Gastrocnemius medialis (tissue), 4 donors: Measurements from ENCODE around the gene HTRA3. TPM values are rescaled to one million over a fixed set of nuclear protein-coding genes. Genes with fewer than 3 reads are reported as not detected.

Experiments
- ATAC-seq, 2 donors: fragments of 150-250 bp; one replicate each; pipeline ENCODE4 v1.9.1; 2016
- DNase-seq, 2 donors: peaks; one replicate each; pipeline ENCODE4 v3.0.0-alpha.2; 2019
- H3K27ac ChIP-seq, 4 donors: fragments of 200-600 bp; sonication (generic); 1 replicate in 1 of 4; 2 replicates in 3 of 4; pipeline ENCODE4 v1.5.1; 2016 to 2018; ENCODE audit warnings: mild to moderate bottlenecking in 2 of 4, moderate library complexity in 1 of 4
- H3K27me3 ChIP-seq, 3 donors: fragments of 200-600 bp; sonication (generic) in 2 of 3; 1 replicate in 1 of 3; 2 replicates in 2 of 3; pipeline versions ENCODE4 v1.5.1 to v1.6.0; 2016 to 2019; ENCODE audit warnings: mild to moderate bottlenecking in 1 of 3, moderate library complexity in 1 of 3
- H3K36me3 ChIP-seq, 2 donors: fragments of 200-600 bp; sonication (generic) in 1 of 2; one replicate each; pipeline ENCODE4 v1.5.1; 2017 to 2018
- H3K4me1 ChIP-seq, 2 donors: fragments of 200-600 bp; sonication (generic) in 1 of 2; one replicate each; pipeline ENCODE4 v1.5.1; 2016 to 2017; ENCODE audit warnings: mild to moderate bottlenecking in 2 of 2
- H3K4me3 ChIP-seq, 4 donors: fragments of 200-600 bp; sonication (generic) in 3 of 4; 1 replicate in 1 of 4; 2 replicates in 3 of 4; pipeline ENCODE4 v1.5.1; 2016 to 2019; ENCODE audit warnings: mild to moderate bottlenecking in 2 of 4
- H3K9me3 ChIP-seq, 3 donors: fragments of 200-600 bp; sonication (generic) in 2 of 3; 1 replicate in 1 of 3; 2 replicates in 2 of 3; pipeline ENCODE4 v1.5.1; 2016 to 2019
- POLR2A ChIP-seq, 2 donors: fragments of 450-650 bp; IDR thresholded peaks; one replicate each; pipeline ENCODE4 v1.6.1; 2017; ENCODE audit warnings: antibody characterized with exemption in 2 of 2, mild to moderate bottlenecking in 2 of 2, moderate library complexity in 2 of 2
- in situ Hi-C, 4 donors: fragments of 200-750 bp; cut with MboI; loops; one replicate each; pipeline versions ENCODE4 v1.15.0 to v1.8.0; 2017; ENCODE audit warnings: low sequenced_read_pairs in 4 of 4
- intact Hi-C: fragments of 100-400 bp; cut with DNase I; formaldehyde crosslinking; loops from one replicate; pipeline ENCODE4 v1.15.1; 2023; ENCODE audit warnings: low total_unique reads
- total RNA-seq, 4 donors: library from RNA; depleted of rRNA; stranded (reverse); fragments of >200 nt; gene quantifications; one replicate each; pipeline versions ENCODE4 v1.1.0 to v1.2.3, GENCODE V29; 2016
- TF ChIP-seq, protein P1 (sequence below), 5 experiments: fragments of 450-650 bp in 3 of 5; fragments of 200-600 bp in 2 of 5; sonication (generic) in 2 of 5; IDR thresholded peaks in 4 of 5; conservative IDR thresholded peaks in 1 of 5; 1 replicate in 4 of 5; 2 replicates in 1 of 5; pipeline ENCODE4 v1.5.1; 2016 to 2019; ENCODE audit warnings: antibody characterized with exemption in 5 of 5, mild to moderate bottlenecking in 3 of 5, moderate library complexity in 3 of 5

Gene HTRA3
- total RNA-seq, 4 donors from 2014 or later = 8.4 to 22.2 (median 16.0) TPM

DNA sequence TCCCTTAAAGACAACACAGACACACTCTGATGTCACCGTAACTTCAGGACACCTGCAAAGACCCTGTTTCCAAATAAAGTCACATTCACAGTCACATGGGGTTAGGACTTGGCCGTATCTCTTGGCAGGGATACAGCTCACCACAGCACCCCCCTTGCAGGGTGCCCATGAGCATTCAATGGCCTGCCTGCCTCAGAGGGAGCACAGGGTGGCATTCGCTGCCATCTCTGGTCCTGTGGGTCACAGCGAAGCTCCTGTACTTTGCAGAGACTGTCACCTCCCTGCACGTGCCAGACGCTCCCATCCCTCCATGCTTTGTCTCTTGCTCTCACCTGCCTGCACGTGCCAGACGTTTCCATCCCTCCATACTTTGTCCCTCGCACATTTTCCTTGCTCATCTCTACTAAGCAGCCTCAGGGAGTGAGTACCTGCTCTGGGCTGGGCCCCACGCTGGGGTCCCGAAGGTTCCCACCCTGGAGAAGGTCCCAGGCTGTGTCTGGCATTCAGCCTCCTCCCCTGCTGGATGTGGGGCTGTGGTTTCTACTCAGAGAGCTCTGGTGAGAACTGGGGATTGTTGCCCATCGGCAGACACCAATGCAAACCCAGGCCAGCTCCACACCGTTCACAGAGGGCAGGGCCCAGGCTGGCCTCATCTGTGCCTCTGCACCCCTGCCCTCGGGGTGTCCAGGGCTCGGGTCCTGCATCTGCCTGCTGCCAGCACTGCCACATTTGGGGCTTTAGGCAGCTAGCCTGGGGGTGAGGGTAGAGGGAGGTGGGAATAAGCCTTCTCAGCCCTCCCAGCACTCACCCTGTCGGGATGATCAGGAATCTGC, 15.8 kb downstream of the HTRA3 start:
- H3K4me1 ChIP-seq = peaks cover 8 to 10% of the 10 kb centered on the region in 2 donors
- in situ Hi-C loops (no loop called here), intact Hi-C loops (no loop called here)
- H3K27ac ChIP-seq = no peak overlapping the region
- ATAC-seq = no peak
- no peaks in the 10 kb centered on the region for H3K9me3 ChIP-seq
- no peaks in the 10 kb centered on the region for H3K27me3 ChIP-seq
- no peaks in the 10 kb centered on the region for H3K36me3 ChIP-seq
- no peak for DNase-seq
- H3K4me3 ChIP-seq = no peak overlapping the region
- no peak for TF ChIP-seq POLR2A (IDR thresholded peaks at IDR 0.05)
- TF ChIP-seq, protein P1, sequence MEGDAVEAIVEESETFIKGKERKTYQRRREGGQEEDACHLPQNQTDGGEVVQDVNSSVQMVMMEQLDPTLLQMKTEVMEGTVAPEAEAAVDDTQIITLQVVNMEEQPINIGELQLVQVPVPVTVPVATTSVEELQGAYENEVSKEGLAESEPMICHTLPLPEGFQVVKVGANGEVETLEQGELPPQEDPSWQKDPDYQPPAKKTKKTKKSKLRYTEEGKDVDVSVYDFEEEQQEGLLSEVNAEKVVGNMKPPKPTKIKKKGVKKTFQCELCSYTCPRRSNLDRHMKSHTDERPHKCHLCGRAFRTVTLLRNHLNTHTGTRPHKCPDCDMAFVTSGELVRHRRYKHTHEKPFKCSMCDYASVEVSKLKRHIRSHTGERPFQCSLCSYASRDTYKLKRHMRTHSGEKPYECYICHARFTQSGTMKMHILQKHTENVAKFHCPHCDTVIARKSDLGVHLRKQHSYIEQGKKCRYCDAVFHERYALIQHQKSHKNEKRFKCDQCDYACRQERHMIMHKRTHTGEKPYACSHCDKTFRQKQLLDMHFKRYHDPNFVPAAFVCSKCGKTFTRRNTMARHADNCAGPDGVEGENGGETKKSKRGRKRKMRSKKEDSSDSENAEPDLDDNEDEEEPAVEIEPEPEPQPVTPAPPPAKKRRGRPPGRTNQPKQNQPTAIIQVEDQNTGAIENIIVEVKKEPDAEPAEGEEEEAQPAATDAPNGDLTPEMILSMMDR (IDR thresholded peaks at IDR 0.05 in 4 of 5, conservative IDR thresholded peaks at IDR 0.05 in 1 of 5) = no peak

DNA sequence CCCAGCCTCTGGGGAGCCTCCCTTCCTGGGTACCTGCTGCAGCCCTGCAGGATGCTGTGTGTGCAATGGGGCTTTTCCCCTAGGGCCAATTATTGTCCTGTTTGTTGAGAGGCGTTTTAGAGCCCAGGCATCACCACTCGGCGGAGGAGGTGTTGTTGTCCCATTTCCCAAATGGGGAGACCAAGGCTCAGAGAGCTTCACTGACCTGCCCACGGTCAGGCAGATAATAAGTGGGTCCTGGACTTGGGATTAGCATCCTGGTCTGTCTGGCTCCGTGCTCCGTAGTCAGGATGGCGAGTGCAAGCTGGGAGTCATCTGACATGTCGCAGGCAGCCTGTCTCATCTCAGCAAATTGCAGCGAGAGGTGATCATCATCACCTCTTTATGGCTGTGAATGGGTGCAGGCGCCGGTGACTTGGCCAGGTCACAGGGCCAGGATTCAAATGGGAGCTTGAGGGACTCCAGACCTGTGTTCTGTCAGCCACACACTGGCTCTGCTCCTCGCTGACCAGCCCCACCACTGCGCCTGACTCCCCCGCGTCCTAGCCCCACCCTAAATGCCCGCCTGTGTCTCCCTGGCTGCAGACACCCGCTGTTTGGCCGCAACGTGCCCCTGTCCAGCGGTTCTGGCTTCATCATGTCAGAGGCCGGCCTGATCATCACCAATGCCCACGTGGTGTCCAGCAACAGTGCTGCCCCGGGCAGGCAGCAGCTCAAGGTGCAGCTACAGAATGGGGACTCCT, 16.6 kb downstream of the HTRA3 start:
- Histone ChIP-seq H3K27me3 (no peaks in the 10 kb centered on the region), H3K4me3 (no peak overlapping the region), H3K4me1 (peaks cover 6 to 7% of the 10 kb centered on the region in 2 donors), H3K27ac (no peak overlapping the region), H3K36me3 (no peaks in the 10 kb centered on the region), H3K9me3 (no peaks in the 10 kb centered on the region)
- in situ Hi-C loops (no loop called here), intact Hi-C loops (no loop called here)
- TF ChIP-seq, protein P1 (IDR thresholded peaks at IDR 0.05 in 4 of 5, conservative IDR thresholded peaks at IDR 0.05 in 1 of 5) = no peak
- TF ChIP-seq POLR2A (IDR thresholded peaks at IDR 0.05) = no peak
- DNase-seq (no peak), ATAC-seq (no peak)

DNA sequence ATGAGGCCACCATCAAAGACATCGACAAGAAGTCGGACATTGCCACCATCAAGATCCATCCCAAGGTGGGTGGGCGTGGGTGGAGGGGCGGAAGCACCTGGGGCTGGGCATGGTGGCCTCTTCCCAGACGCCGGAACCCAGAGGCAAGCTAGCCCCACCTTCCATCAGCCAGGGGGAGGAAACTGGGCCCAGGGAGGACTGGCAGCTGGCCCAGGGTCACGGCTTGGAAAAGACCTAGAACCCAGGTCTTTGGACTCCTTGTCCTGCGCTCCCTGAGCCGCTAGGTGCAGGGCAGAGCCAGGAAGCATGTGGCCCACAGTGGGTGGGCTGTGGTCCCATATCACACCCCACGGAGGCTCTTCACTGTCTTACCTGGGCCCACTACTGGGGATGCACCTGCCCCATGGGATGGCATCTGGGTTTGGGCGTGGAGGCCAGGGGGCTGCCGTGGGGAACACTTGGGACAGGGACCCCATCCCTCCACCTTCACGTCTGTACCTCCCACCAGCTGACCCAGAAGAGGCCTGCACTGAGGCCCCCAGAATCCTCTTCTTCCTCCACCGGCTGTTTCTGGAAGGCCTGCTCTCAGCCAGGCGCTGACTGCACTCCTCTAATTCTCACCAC, 17.3 kb downstream of the HTRA3 start:
- H3K27me3 ChIP-seq = no peaks in the 10 kb centered on the region
- ATAC-seq (no peak), DNase-seq (no peak)
- peaks cover 0 to under 1% of the 10 kb centered on the region in 2 donors for H3K4me1 ChIP-seq
- H3K9me3 ChIP-seq = no peaks in the 10 kb centered on the region
- no peak for TF ChIP-seq POLR2A (IDR thresholded peaks at IDR 0.05)
- TF ChIP-seq, protein P1 (IDR thresholded peaks at IDR 0.05 in 4 of 5, conservative IDR thresholded peaks at IDR 0.05 in 1 of 5) = no peak
- in situ Hi-C loops = no loop called here
- intact Hi-C loops = no loop called here
- H3K36me3 ChIP-seq = no peaks in the 10 kb centered on the region
- no peak overlapping the region for H3K4me3 ChIP-seq
- no peak overlapping the region for H3K27ac ChIP-seq

DNA sequence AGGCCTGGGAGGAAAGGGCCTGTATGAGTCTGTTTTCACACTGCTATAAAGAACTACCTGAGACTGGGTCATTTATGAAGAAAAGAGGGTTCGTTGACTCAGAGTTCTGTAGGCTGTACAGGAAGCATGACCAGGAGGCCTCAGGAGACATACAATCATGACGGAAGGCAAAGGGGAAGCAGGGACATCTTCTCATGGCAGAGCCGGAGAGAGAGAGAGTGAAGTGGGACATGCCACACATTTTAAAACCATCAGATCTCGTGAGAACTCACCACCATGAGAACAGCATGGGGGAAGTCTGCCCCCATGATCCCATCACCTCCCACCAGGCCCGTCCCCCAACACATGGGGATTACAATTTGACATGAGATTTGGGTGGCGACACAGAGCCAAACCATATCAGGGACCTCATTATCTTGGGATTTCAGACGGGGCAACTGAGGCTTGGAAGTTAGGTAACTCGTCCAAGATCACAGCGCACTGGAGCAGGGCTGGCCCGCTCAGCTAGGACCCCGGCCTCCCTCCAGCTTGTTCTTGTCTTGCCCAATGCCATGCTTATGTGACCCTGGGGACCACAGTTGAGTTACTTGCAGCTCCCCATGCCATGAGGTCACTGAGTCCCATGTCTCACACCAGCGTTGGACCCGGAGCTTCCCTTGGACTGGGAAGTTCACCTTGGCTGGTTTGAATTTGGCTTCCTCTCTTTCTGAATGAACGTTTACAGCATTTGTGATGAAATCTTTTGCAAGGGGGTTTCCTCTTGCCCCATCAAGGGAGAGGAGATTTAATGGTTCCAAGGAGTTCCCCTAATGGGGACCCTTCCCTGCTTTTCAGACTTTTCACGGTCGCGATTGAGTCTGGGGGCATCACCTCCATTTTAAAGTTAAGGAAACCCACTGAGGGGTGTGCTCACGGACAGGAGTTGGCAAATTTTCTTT, 18.1 kb downstream of the HTRA3 start:
- no peak for DNase-seq
- no peak for ATAC-seq
- Histone ChIP-seq H3K27me3 (no peaks in the 10 kb centered on the region), H3K4me1 (no peaks in the 10 kb centered on the region), H3K9me3 (no peaks in the 10 kb centered on the region), H3K27ac (no peak overlapping the region), H3K36me3 (no peaks in the 10 kb centered on the region), H3K4me3 (no peak overlapping the region)
- TF ChIP-seq, protein P1 (IDR thresholded peaks at IDR 0.05 in 4 of 5, conservative IDR thresholded peaks at IDR 0.05 in 1 of 5) = no peak
- no peak for TF ChIP-seq POLR2A (IDR thresholded peaks at IDR 0.05)
- in situ Hi-C loops (no loop called here), intact Hi-C loops (no loop called here)
